ENCODE data around the gene RHOF. TPM values are rescaled to one million over a fixed set of nuclear protein-coding genes. Genes with fewer than 3 reads are reported as not detected.

The RHOF gene
- total RNA-seq, 1 experiment from 2014 or later = 71.8 TPM

DNA sequence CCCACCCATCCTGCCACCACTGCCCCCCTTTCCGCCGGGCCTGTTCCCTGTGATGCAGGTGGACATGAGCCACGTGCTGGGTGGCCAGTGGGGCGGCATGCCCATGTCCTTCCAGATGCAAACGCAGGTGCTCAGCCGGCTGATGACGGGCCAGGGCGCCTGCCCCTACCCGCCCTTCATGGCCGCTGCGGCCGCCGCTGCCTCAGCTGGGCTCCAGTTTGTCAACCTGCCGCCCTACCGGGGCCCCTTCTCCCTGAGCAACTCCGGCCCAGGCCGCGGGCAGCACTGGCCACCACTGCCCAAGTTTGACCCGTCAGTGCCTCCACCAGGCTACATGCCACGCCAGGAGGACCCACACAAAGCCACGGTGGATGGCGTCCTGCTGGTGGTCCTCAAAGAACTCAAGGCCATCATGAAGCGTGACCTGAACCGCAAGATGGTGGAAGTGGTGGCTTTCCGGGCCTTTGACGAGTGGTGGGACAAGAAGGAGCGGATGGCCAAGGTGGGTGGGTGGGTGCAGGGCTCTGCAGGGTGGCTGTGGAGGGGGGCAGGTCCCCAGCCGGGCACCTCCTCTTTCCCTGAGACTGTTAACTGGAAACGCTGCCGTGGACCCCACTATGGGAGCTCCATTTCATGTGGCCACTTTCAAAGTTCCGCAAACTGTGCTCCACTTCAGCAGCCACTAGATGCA is 21.1 kb upstream of the RHOF start:
- in situ Hi-C loops (cut with HindIII; ENCODE audit: low pct_unique_long_range_greater_than_20kb, low sequenced_read_pairs) = no loop called here
- peaks cover 8% of the 10 kb centered on the region for H3K36me3 ChIP-seq (ENCODE audit: control insufficient read depth, insufficient read depth, low read length)
- H3K27ac ChIP-seq (ENCODE audit: low read length) = no peak overlapping the region
- ATAC-seq (no peak), DNase-seq (ENCODE audit: low read depth, low spot score) (no peak)
- intact Hi-C loops (cut with micrococcal nuclease; ENCODE audit: unreplicated experiment) = no loop called here
- H3K4me3 ChIP-seq (ENCODE audit: low read depth in 2 of 2, low read length in 2 of 2) = no peak overlapping the region
- peaks cover 22% of the 10 kb centered on the region for H3K4me1 ChIP-seq (ENCODE audit: control insufficient read depth, insufficient read depth, low read length)
- TF ChIP-seq, protein P1, sequence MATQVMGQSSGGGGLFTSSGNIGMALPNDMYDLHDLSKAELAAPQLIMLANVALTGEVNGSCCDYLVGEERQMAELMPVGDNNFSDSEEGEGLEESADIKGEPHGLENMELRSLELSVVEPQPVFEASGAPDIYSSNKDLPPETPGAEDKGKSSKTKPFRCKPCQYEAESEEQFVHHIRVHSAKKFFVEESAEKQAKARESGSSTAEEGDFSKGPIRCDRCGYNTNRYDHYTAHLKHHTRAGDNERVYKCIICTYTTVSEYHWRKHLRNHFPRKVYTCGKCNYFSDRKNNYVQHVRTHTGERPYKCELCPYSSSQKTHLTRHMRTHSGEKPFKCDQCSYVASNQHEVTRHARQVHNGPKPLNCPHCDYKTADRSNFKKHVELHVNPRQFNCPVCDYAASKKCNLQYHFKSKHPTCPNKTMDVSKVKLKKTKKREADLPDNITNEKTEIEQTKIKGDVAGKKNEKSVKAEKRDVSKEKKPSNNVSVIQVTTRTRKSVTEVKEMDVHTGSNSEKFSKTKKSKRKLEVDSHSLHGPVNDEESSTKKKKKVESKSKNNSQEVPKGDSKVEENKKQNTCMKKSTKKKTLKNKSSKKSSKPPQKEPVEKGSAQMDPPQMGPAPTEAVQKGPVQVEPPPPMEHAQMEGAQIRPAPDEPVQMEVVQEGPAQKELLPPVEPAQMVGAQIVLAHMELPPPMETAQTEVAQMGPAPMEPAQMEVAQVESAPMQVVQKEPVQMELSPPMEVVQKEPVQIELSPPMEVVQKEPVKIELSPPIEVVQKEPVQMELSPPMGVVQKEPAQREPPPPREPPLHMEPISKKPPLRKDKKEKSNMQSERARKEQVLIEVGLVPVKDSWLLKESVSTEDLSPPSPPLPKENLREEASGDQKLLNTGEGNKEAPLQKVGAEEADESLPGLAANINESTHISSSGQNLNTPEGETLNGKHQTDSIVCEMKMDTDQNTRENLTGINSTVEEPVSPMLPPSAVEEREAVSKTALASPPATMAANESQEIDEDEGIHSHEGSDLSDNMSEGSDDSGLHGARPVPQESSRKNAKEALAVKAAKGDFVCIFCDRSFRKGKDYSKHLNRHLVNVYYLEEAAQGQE (IDR thresholded peaks at IDR 0.05; ENCODE audit: insufficient read depth in 1 of 2, low read depth in 2 of 2, low read length in 1 of 2) = no peak
- no peak for TF ChIP-seq POLR2AphosphoS5 (IDR thresholded peaks at IDR 0.05; ENCODE audit: low read depth, low read length)
- TF ChIP-seq, protein P2, sequence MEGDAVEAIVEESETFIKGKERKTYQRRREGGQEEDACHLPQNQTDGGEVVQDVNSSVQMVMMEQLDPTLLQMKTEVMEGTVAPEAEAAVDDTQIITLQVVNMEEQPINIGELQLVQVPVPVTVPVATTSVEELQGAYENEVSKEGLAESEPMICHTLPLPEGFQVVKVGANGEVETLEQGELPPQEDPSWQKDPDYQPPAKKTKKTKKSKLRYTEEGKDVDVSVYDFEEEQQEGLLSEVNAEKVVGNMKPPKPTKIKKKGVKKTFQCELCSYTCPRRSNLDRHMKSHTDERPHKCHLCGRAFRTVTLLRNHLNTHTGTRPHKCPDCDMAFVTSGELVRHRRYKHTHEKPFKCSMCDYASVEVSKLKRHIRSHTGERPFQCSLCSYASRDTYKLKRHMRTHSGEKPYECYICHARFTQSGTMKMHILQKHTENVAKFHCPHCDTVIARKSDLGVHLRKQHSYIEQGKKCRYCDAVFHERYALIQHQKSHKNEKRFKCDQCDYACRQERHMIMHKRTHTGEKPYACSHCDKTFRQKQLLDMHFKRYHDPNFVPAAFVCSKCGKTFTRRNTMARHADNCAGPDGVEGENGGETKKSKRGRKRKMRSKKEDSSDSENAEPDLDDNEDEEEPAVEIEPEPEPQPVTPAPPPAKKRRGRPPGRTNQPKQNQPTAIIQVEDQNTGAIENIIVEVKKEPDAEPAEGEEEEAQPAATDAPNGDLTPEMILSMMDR (IDR thresholded peaks at IDR 0.05) = no peak
- no peak for TF ChIP-seq SIN3A (IDR thresholded peaks at IDR 0.05; ENCODE audit: borderline replicate concordance, insufficient read depth, low read depth, low read length)
- TF ChIP-seq TCF7L2 (IDR thresholded peaks at IDR 0.05; ENCODE audit: low read depth, low read length) = no peak
- no peaks in the 10 kb centered on the region for H3K27me3 ChIP-seq (ENCODE audit: control insufficient read depth, insufficient read depth, low read length)
- ChIA-PET CTCF (no interaction called here), POLR2A (no interaction called here)
- H3K9me3 ChIP-seq (ENCODE audit: control insufficient read depth, insufficient read depth, low read depth, low read length) = no peaks in the 10 kb centered on the region
- BruUV-seq (replicated peaks) = no TSS peak

DNA sequence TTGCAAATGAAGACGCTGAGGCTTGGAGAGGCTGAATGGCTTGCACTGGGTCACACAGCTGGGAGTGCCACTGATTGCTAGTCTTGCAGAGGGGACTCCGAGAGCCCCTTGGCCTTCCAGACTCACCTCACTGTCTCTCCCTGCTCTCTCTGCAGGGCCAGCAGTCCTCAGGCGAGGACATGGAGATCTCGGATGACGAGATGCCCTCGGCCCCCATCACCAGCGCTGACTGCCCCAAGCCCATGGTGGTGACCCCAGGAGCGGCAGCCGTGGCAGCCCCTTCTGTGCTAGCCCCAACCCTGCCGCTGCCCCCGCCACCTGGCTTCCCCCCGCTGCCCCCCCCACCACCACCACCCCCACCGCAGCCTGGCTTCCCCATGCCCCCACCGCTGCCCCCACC is 20.5 kb upstream of the RHOF start:
- DNase-seq (ENCODE audit: low read depth, low spot score) (no peak), ATAC-seq (no peak)
- CTCF ChIA-PET = no interaction called here
- POLR2A ChIA-PET = interaction anchor here (0.5 kb wide), 1 partner anchor 47 kb away, joined by 4 read pairs; no protein-coding TSS in a partner anchor
- Histone ChIP-seq H3K4me3 (ENCODE audit: low read depth in 2 of 2, low read length in 2 of 2) (no peak overlapping the region), H3K27me3 (ENCODE audit: control insufficient read depth, insufficient read depth, low read length) (no peaks in the 10 kb centered on the region), H3K27ac (ENCODE audit: low read length) (no peak overlapping the region; the same call in 1 of the 2 replicates), H3K36me3 (ENCODE audit: control insufficient read depth, insufficient read depth, low read length) (peaks cover 10% of the 10 kb centered on the region), H3K9me3 (ENCODE audit: control insufficient read depth, insufficient read depth, low read depth, low read length) (no peaks in the 10 kb centered on the region), H3K4me1 (ENCODE audit: control insufficient read depth, insufficient read depth, low read length) (peaks cover 22% of the 10 kb centered on the region)
- no TSS peak for BruUV-seq (replicated peaks)
- intact Hi-C loops (cut with micrococcal nuclease; ENCODE audit: unreplicated experiment) = no loop called here
- TF ChIP-seq POLR2AphosphoS5 (IDR thresholded peaks at IDR 0.05; ENCODE audit: low read depth, low read length) (no peak), TCF7L2 (IDR thresholded peaks at IDR 0.05; ENCODE audit: low read depth, low read length) (no peak), SIN3A (IDR thresholded peaks at IDR 0.05; ENCODE audit: borderline replicate concordance, insufficient read depth, low read depth, low read length) (no peak)
- TF ChIP-seq, protein P2 (IDR thresholded peaks at IDR 0.05) = no peak
- TF ChIP-seq, protein P1 (IDR thresholded peaks at IDR 0.05; ENCODE audit: insufficient read depth in 1 of 2, low read depth in 2 of 2, low read length in 1 of 2) = no peak
- in situ Hi-C loops (cut with HindIII; ENCODE audit: low pct_unique_long_range_greater_than_20kb, low sequenced_read_pairs) = no loop called here
